HepG2 (cell line): Measurements from ENCODE around the gene ULK4. TPM values are rescaled to one million over a fixed set of nuclear protein-coding genes. Genes with fewer than 3 reads are reported as not detected.

Source experiments
- ATAC-seq: fragments of 200-7000 bp; cut with Tn5 transposase; 3 replicates; pipeline ENCODE4 v1.9.1; 2020; ENCODE audit warnings: mild to moderate bottlenecking, moderate library complexity
- BruUV-seq: library from RNA; stranded (reverse); fragments of 400-500 nt; replicated peaks from 2 replicates; lab custom pipeline; 2021; lab: Mats Ljungman, UMichigan
- CTCF ChIA-PET: fragments of 300-600 bp; formaldehyde crosslinking; extraction: SDS; loops from one replicate; lab custom pipeline; 2021; ENCODE audit warnings: low total read pairs, inconsistent platforms, low intra/inter-chr PET ratio; lab: Yijun Ruan, JAX
- POLR2A ChIA-PET: fragments of 350-600 bp; sonication (Branson Sonifier 250); formaldehyde crosslinking; loops from one replicate; lab custom pipeline; 2020; ENCODE audit warnings: antibody characterized with exemption, inconsistent platforms; lab: Yijun Ruan, JAX
- DNase-seq: peaks from one replicate; pipeline ENCODE4 v3.0.0-alpha.2; 2015; ENCODE audit warnings: low spot score
- FAIRE-seq: peaks from 3 replicates; lab custom pipeline; 2011; peaks lifted over from hg19 to GRCh38; lab: Jason Lieb, UNC
- H2AFZ ChIP-seq: one replicate; pipeline ENCODE4 v1.6.1; 2011; ENCODE audit warnings: low read length, inconsistent platforms
- H3K27ac ChIP-seq: fragments of 300-600 bp; 3 replicates; pipeline ENCODE4 v1.8.0; 2011; ENCODE audit warnings: mixed run types, mild to moderate bottlenecking, mixed read lengths, low read length, inconsistent platforms; ENCODE audit not compliant: insufficient read depth; ENCODE audit errors: extremely low read length
- H3K27me3 ChIP-seq, 2 experiments: fragments of 200-600 bp in 1 of 2; 2 replicates in 1 of 2; 3 replicates in 1 of 2; pipeline versions ENCODE4 v1.6.0 to v1.8.0; 2011; ENCODE audit warnings: low read length in 2 of 2, mild to moderate bottlenecking in 2 of 2, moderate library complexity in 2 of 2, inconsistent platforms in 1 of 2; ENCODE audit not compliant: insufficient read depth in 2 of 2, control insufficient read depth in 1 of 2
- H3K36me3 ChIP-seq, 2 experiments: fragments of 200-600 bp in 1 of 2; replicated peaks in 1 of 2; 2 replicates in 1 of 2; 3 replicates in 1 of 2; pipeline versions ENCODE4 v1.5.1 to v1.8.0; 2011; ENCODE audit warnings: low read length in 2 of 2, inconsistent platforms in 1 of 2; ENCODE audit not compliant: insufficient read depth in 2 of 2, control insufficient read depth in 1 of 2
- H3K4me1 ChIP-seq: 2 replicates; pipeline ENCODE4 v1.5.1; 2012; ENCODE audit warnings: low read length, inconsistent platforms; ENCODE audit not compliant: insufficient read depth
- H3K4me2 ChIP-seq: 2 replicates; pipeline ENCODE4 v1.6.0; 2011; ENCODE audit warnings: low read depth, low read length, inconsistent platforms
- H3K4me3 ChIP-seq, 3 experiments: fragments of 200-600 bp in 1 of 3; sonication (generic), shearing (Covaris generic) in 1 of 3; replicated peaks in 1 of 3; 2 replicates each; pipeline ENCODE4 v1.5.1; 2011 to 2016; ENCODE audit warnings: low read length in 3 of 3, inconsistent platforms in 2 of 3, low read depth in 2 of 3, mild to moderate bottlenecking in 2 of 3, control low read depth in 1 of 3, mixed read lengths in 1 of 3; ENCODE audit not compliant: insufficient read depth in 1 of 3
- H3K79me2 ChIP-seq: one replicate; pipeline ENCODE4 v1.6.1; 2011; ENCODE audit warnings: low read length, inconsistent platforms; ENCODE audit not compliant: insufficient read depth
- H3K9ac ChIP-seq: 2 replicates; pipeline ENCODE4 v1.6.0; 2011; ENCODE audit warnings: mild to moderate bottlenecking, low read depth, low read length, inconsistent platforms; ENCODE audit not compliant: insufficient read depth
- H3K9me3 ChIP-seq: 2 replicates; pipeline ENCODE4 v1.5.1; 2012; ENCODE audit warnings: mild to moderate bottlenecking, low read length
- H4K20me1 ChIP-seq: 2 replicates; pipeline ENCODE4 v1.6.0; 2011; ENCODE audit warnings: inconsistent platforms, mild to moderate bottlenecking, low read length, moderate library complexity; ENCODE audit not compliant: insufficient read depth
- ZMAT3 ChIP-seq: sonication (generic); formaldehyde crosslinking; conservative IDR thresholded peaks from 2 replicates; pipeline ENCODE4 v1.7.0; 2021; ENCODE audit warnings: missing genetic modification reagents
- ZNF589 ChIP-seq: sonication (generic); formaldehyde crosslinking; conservative IDR thresholded peaks from 2 replicates; pipeline ENCODE4 v1.8.0; 2022; ENCODE audit warnings: mild to moderate bottlenecking, moderate library complexity, missing genetic modification reagents
- WGBS: methylation state at CpG from one replicate; pipeline ENCODE4 v1.1.6; 2017; ENCODE audit warnings: low lambda C conversion rate; 5-methylcytosine and 5-hydroxymethylcytosine counted together
- in situ Hi-C: cut with HindIII; loops from 2 replicates; pipeline ENCODE4 v1.10.0; 2017; ENCODE audit warnings: low pct_unique_long_range_greater_than_20kb; ENCODE audit not compliant: extremely low pct_ligation_motif_present
- intact Hi-C: fragments of 100-400 bp; cut with micrococcal nuclease; formaldehyde crosslinking; loops from one replicate; pipeline ENCODE4 v1.10.0; 2022; ENCODE audit not compliant: unreplicated experiment
- polyA plus RNA-seq, 8 experiments: library from polyadenylated mRNA; depleted of rRNA in 3 of 8; stranded (reverse) in 7 of 8; unstranded in 1 of 8; fragments of >200 nt; fragmentation: Illumina TruSeq in 4 of 8; extraction: Trizol in 4 of 8; gene quantifications; 2 replicates each; pipeline versions ENCODE4 v1.2.1 to v1.2.3, GENCODE V29; 2011 to 2016; ENCODE audit warnings: low read depth in 4 of 8, missing spikeins in 1 of 8, mixed read lengths in 1 of 8; ENCODE audit not compliant: insufficient read depth in 1 of 8
- total RNA-seq, 5 experiments: library from RNA; depleted of rRNA; stranded (reverse); fragments of >200 nt; fragmentation: Illumina TruSeq; extraction: Trizol; gene quantifications; 2 replicates each; pipeline ENCODE4 v1.2.3, GENCODE V29; 2016; ENCODE audit warnings: low read depth in 1 of 5
- TF ChIP-seq, protein P1 (sequence below): sonication (generic); formaldehyde crosslinking; IDR thresholded peaks from 2 replicates; pipeline ENCODE4 v1.4.0; 2020; ENCODE audit warnings: missing genetic modification reagents
- TF ChIP-seq, protein P2 (sequence below): sonication (generic); formaldehyde crosslinking; IDR thresholded peaks from 2 replicates; pipeline ENCODE4 v1.5.0; 2020; ENCODE audit warnings: missing genetic modification reagents
- TF ChIP-seq, protein P3 (sequence below): sonication (generic); formaldehyde crosslinking; IDR thresholded peaks from 2 replicates; pipeline ENCODE4 v1.4.0; 2020; ENCODE audit warnings: low read depth, missing genetic modification reagents
- TF ChIP-seq, protein P4 (sequence below), 2 experiments: sonication (generic) in 1 of 2; formaldehyde crosslinking in 1 of 2; IDR thresholded peaks; 2 replicates each; pipeline versions ENCODE4 v1.4.0 to v1.6.1; 2016 to 2020; ENCODE audit warnings: borderline replicate concordance in 1 of 2, low read depth in 1 of 2, mild to moderate bottlenecking in 1 of 2, missing genetic modification reagents in 1 of 2
- TF ChIP-seq, protein P5 (sequence below): IDR thresholded peaks from 2 replicates; pipeline ENCODE4 v1.6.1; 2016

ULK4 gene
- total and polyA plus RNA-seq, 2 of the 13 experiments (the other 11 are each of a cell fraction or from before 2014, with no cell fraction given): 6.7 to 11.8 TPM

DNA sequence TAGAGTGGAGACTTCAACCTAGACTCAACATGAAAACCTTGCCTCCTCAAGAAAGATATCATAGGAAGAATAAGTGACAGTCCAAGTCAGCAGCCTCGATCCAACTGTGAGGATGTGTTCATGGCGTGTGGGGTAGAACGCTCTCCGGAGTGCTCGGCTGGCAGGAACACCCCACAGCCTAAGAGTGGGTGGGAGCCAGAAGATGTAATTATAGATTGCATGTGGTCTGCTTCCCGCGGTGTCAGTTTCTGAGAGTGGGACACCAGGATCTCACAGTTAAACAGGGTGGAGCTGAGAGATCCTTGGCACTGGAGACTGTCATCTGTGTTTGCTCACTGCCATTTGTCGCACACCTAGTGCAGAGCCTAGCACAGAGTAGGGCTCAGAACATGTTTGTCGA is 604.6 kb downstream of the ULK4 start (continued):
- no peak for TF ChIP-seq ZMAT3 (CRISPR knock-in tag)
- TF ChIP-seq, protein P1, sequence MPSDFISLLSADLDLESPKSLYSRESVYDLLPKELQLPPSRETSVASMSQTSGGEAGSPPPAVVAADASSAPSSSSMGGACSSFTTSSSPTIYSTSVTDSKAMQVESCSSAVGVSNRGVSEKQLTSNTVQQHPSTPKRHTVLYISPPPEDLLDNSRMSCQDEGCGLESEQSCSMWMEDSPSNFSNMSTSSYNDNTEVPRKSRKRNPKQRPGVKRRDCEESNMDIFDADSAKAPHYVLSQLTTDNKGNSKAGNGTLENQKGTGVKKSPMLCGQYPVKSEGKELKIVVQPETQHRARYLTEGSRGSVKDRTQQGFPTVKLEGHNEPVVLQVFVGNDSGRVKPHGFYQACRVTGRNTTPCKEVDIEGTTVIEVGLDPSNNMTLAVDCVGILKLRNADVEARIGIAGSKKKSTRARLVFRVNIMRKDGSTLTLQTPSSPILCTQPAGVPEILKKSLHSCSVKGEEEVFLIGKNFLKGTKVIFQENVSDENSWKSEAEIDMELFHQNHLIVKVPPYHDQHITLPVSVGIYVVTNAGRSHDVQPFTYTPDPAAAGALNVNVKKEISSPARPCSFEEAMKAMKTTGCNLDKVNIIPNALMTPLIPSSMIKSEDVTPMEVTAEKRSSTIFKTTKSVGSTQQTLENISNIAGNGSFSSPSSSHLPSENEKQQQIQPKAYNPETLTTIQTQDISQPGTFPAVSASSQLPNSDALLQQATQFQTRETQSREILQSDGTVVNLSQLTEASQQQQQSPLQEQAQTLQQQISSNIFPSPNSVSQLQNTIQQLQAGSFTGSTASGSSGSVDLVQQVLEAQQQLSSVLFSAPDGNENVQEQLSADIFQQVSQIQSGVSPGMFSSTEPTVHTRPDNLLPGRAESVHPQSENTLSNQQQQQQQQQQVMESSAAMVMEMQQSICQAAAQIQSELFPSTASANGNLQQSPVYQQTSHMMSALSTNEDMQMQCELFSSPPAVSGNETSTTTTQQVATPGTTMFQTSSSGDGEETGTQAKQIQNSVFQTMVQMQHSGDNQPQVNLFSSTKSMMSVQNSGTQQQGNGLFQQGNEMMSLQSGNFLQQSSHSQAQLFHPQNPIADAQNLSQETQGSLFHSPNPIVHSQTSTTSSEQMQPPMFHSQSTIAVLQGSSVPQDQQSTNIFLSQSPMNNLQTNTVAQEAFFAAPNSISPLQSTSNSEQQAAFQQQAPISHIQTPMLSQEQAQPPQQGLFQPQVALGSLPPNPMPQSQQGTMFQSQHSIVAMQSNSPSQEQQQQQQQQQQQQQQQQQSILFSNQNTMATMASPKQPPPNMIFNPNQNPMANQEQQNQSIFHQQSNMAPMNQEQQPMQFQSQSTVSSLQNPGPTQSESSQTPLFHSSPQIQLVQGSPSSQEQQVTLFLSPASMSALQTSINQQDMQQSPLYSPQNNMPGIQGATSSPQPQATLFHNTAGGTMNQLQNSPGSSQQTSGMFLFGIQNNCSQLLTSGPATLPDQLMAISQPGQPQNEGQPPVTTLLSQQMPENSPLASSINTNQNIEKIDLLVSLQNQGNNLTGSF (CRISPR knock-in tag): no peak

DNA sequence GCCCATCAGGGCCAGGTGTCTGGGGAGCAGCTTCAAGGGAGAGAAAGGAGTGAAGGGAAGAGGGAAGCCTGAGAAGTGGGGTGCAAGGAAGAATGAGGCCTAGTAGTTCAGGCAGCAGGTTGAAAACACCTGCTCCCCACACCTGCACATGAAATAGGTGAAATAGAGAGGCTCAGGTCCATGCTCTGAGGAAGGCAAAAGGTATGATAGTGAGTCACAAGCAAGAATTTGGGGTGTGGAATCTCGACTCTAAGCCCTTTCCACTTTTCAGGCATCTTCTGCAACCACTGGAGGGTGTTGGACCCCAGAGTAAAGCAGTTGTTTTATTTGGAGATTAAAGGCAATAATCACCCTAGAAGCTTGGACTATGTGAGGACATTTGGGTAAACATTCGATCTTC is 605.1 kb downstream of the ULK4 start:
- peaks cover 15% of the 10 kb centered on the region for H3K4me1 ChIP-seq
- no peak overlapping the region for H3K9ac ChIP-seq
- no peak for DNase-seq
- no peaks in the 10 kb centered on the region for H4K20me1 ChIP-seq
- no peak for ATAC-seq
- H3K27ac ChIP-seq: no peak overlapping the region
- H3K4me2 ChIP-seq: no peak overlapping the region
- BruUV-seq: no TSS peak
- H3K9me3 ChIP-seq: no peaks in the 10 kb centered on the region
- H3K4me3 ChIP-seq: no peak overlapping the region
- intact Hi-C loops (no loop called here), in situ Hi-C loops (no loop called here)
- H3K27me3 ChIP-seq: no peaks in the 10 kb centered on the region
- H3K79me2 ChIP-seq: no peaks in the 10 kb centered on the region
- CTCF ChIA-PET: no interaction called here
- 47% methylated on average over 2 of the region's 2 CpGs for WGBS
- H3K36me3 ChIP-seq: no peaks in the 10 kb centered on the region
- FAIRE-seq: no peak
- POLR2A ChIA-PET: no interaction called here
- H2AFZ ChIP-seq: no peak overlapping the region
- TF ChIP-seq, protein P2, sequence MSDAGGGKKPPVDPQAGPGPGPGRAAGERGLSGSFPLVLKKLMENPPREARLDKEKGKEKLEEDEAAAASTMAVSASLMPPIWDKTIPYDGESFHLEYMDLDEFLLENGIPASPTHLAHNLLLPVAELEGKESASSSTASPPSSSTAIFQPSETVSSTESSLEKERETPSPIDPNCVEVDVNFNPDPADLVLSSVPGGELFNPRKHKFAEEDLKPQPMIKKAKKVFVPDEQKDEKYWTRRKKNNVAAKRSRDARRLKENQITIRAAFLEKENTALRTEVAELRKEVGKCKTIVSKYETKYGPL (CRISPR knock-in tag): no peak
- TF ChIP-seq, protein P3, sequence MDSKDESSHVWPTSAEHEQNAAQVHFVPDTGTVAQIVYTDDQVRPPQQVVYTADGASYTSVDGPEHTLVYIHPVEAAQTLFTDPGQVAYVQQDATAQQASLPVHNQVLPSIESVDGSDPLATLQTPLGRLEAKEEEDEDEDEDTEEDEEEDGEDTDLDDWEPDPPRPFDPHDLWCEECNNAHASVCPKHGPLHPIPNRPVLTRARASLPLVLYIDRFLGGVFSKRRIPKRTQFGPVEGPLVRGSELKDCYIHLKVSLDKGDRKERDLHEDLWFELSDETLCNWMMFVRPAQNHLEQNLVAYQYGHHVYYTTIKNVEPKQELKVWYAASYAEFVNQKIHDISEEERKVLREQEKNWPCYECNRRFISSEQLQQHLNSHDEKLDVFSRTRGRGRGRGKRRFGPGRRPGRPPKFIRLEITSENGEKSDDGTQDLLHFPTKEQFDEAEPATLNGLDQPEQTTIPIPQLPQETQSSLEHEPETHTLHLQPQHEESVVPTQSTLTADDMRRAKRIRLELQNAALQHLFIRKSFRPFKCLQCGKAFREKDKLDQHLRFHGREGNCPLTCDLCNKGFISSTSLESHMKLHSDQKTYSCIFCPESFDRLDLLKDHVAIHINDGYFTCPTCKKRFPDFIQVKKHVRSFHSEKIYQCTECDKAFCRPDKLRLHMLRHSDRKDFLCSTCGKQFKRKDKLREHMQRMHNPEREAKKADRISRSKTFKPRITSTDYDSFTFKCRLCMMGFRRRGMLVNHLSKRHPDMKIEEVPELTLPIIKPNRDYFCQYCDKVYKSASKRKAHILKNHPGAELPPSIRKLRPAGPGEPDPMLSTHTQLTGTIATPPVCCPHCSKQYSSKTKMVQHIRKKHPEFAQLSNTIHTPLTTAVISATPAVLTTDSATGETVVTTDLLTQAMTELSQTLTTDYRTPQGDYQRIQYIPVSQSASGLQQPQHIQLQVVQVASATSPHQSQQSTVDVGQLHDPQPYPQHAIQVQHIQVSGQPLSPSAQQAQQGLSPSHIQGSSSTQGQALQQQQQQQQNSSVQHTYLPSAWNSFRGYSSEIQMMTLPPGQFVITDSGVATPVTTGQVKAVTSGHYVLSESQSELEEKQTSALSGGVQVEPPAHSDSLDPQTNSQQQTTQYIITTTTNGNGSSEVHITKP (CRISPR knock-in tag): no peak
- TF ChIP-seq, protein P4, sequence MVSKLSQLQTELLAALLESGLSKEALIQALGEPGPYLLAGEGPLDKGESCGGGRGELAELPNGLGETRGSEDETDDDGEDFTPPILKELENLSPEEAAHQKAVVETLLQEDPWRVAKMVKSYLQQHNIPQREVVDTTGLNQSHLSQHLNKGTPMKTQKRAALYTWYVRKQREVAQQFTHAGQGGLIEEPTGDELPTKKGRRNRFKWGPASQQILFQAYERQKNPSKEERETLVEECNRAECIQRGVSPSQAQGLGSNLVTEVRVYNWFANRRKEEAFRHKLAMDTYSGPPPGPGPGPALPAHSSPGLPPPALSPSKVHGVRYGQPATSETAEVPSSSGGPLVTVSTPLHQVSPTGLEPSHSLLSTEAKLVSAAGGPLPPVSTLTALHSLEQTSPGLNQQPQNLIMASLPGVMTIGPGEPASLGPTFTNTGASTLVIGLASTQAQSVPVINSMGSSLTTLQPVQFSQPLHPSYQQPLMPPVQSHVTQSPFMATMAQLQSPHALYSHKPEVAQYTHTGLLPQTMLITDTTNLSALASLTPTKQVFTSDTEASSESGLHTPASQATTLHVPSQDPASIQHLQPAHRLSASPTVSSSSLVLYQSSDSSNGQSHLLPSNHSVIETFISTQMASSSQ (IDR thresholded peaks at IDR 0.05; ENCODE audit: low read depth): no peak
- TF ChIP-seq, protein P4 (CRISPR knock-in tag; IDR thresholded peaks at IDR 0.05; ENCODE audit: borderline replicate concordance): no peak
- TF ChIP-seq, protein P5, sequence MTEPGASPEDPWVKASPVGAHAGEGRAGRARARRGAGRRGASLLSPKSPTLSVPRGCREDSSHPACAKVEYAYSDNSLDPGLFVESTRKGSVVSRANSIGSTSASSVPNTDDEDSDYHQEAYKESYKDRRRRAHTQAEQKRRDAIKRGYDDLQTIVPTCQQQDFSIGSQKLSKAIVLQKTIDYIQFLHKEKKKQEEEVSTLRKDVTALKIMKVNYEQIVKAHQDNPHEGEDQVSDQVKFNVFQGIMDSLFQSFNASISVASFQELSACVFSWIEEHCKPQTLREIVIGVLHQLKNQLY (CRISPR knock-in tag): no peak
- TF ChIP-seq ZNF589 (CRISPR knock-in tag): no peak
